GM18861 (cell line): Measurements from ENCODE around the gene CXCL10.

ENCODE experiments used
- ATAC-seq: cut with Tn5 transposase; IDR thresholded peaks from one replicate; pipeline ENCODE4 v1.9.1; 2021; ENCODE audit not compliant: unreplicated experiment

The CXCL10 gene

DNA sequence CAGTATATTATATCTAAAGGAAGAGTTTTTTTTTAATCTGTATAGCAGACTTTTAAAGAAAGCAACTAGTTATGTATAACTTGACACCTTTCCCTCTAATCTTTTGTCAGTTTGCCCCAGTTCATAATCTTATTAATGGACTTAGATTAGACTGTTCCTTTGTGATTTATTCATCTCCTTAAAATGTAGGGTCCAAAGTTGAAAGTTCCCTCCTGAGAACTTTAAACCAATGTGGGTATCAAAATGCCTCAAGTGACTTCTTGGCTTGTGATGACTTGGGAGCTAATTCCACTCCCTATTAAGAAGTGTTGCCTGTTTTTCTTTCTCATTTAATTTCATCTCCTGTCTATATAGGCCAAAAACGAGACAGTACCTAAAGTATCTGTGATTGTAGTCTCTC is 26.2 kb downstream of the CXCL10 start:
- ATAC-seq, result no peak

DNA sequence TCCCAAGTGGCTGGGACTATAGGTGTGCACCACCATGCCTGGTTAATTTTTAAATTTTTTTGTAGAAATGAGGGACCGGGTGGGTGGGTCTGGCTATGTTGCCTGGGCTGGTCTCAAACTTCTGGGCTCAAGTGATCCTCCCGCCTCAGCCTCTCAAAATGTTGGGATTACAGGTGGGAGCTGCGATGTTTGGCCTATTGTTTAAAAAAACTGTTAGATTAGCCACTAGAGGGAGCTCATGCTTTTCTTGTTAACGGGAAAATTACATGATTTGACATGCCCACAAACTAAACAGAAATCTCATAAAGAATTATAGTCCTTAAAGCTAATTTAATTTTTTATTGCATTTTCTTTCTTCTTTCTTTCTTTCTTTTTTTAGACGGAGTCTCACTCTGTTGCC is 27.6 kb downstream of the CXCL10 start:
- no peak for ATAC-seq

DNA sequence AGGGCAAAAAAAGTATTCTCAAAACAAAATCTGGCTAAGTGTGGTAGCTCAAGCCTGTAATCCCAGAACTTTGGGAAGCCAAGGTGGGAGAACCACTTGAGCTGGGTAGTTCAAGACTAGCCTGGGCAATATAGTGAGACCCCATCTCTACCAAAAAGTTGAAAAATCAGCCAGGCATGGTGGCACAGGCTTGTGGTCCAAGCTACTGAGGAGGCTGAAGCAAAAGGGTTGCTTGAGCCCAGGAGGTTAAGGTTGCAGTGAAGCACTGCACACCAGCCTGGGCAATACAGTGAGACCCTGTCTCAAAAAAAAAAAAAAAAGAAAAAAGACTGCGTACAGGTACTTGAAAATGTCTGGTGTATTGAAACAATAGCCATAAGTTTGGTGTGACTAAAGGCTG is 30.8 kb downstream of the CXCL10 start:
- no peak for ATAC-seq

DNA sequence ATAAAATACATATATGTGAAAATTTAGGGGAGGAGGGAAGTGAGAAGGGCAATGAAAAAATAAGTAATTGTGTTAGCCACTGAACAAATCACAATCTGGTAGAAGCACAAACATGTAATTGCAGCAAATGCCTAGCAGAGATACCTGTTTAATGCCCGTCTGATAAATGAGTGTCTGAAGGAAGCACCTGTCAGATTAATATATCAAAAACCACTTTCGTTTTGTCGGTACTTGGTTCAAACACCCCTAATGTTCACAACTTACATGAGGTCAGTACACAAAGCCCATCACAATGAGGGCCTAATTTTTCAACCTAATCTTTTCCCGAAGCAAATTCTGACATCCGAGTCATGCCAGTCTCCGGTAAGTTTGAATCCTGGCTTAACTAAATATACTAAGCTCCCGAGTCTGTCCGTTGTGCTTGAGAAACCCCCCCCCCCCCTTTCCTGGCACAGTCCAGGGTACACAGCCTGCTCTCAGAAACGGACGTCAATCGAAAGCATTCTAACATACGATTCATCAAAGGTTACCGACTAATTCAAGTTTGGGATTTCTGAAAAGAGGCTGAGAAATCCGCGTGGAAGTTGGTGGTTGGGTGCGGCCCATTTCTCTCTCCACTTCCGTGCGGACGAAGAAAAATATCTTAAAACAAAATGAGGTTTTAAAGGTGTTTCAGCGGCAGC is 33.3 kb downstream of the CXCL10 start:
- ATAC-seq, result no peak

DNA sequence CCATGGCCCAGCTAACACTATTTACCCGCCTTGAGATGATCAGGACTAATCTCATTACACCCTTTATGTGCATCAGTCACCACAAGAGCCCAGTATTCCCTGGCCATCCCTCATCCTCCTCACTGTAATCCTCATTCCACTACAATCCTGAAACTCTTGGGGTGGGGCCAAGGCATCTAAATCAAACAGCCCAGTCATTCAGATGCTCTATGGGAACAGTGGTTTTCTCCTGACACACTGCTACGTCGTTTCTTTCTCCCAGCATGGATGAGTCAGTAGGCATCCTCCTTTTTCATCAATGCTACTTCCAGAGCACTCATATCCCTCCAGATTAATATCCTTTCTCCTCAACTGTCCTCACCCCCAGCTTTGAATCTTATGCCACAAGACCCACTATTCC is 38.2 kb downstream of the CXCL10 start:
- ATAC-seq, result no peak

DNA sequence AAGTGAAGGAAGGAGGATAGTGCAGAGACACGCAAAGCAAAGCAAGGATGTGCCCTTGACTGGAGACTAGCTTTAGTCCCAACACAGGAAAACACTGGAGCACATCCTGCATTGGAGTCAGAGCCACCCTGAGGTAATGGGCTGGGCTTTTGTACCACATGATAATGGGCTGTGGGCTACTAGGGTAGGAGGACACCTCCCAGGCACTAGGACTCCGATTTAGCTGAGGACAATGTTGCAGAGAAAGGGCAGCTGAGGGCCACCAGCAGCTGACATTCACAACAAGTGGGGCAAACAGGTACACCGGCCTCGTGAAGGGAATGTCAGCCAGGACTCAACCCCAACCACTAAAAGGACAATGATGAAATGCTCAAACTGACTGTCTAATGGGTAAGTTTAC is 42.7 kb downstream of the CXCL10 start:
- no peak for ATAC-seq

DNA sequence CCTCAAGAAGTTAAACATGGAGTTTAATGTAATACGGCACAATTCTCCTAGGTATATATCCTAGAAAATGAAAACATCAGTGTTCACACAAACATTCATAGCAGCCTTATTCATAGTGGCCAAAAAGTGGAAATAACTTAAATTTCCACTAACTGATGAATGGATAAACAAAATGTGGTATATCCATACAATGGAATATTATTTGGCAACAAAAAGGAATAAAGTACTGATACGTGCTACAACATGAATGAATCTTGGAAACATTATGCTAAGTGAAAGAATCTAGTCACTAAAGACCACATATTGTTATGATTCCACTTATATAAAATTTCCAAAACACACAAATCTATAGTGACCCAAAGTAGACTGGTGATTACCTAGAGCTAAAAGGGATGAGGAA is 47.1 kb downstream of the CXCL10 start:
- ATAC-seq, result no peak

DNA sequence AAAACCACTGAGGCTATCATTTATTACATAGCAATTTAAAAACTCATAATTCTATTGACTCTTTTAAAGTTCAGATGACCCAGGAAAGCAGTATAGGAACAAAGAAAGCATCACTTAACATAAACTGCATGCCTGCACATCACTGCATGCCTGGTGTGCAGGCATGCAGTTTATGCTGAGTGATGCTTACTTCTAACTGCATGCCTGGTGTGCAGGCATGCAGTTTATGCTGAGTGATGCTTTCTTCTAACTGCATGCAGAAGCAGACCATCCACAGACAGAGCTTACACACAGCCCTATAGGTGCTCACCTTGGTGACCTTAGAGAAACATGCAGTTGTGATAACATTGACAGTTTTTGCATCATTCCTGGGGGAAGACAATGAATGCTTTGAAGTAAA is 49.5 kb downstream of the CXCL10 start:
- no peak for ATAC-seq
